Measurements from ENCODE around the gene TAOK3.

Gene TAOK3

DNA sequence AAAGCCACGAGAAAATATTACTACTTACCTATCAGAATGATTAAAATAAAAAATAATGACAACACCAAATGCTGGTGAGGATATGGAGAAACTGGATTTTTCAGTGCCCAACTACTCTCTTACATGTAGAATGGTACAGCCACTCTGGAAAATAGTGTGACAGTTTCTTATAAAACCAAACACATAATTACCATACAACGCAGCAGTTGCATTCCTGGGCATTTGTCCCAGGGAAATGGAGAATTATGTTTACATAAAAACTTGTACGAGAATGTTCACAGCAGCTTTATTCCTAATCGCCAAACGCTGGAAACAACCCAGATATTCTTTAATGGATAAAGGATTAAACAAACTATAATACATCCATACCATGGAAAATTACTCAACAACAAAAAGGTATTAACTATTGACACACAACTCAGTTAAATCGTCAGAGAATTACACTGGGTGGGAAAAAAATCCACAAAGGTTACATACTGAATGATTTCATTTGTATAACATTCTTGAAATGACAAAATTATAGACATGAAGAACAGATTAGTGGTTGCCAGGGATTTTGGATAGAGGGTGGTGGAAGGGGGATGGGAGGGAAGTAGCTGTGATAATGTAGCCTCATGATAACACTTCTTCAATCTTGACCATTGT lies 35.4 kb downstream of the TAOK3 start:
- DNase-seq (ENCODE audit: low read depth, low spot score): peak; percentile 24

DNA sequence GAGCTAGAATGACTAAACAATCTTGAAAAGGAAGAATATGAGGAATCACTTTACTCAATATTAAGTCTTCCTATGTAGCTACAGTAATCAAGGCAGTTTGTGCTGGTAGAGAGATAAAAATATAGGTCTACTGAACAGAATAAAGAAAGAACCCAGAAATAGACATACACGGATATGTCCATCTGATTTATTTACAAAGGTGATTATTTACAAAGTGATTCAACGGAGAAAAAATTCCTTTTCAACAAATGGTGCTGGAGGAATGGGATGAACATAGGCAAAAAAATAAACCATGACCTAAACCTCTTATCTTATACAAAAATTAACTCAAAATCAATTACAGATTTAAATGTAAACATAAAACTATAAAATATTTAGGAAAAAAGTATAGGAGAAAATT lies 36.6 kb downstream of the TAOK3 start:
- no peak for DNase-seq (ENCODE audit: low read depth, low spot score)

DNA sequence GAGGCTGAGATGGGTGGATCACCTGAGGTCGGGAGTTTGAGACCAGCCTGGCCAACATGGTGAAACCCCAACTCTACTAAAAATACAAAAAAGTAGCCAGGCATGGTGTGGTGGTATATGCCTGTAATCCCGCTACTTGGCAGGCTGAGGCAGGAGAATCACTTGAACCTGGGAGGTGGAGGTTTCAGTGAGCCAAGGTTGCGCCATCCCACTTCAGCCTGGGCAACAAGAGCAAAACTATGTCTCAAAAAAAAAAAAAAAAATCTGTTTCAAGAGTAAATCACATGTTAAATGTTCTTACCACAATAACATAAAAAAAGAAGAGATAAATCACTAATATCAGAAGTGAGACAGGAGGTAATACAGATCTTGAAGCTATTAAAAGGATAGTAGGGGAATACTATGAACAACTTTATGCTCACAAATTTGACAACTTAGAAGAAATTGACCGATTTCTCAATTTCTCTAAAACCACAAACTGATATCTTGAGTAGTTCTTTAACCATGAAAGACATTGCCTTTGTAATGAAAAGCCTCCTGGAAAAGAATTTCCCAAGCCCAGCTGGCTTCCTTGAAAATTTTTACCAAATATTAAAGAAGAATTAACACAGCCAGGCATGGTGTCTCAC lies 37.7 kb downstream of the TAOK3 start:
- DNase-seq (ENCODE audit: low read depth, low spot score): no peak

DNA sequence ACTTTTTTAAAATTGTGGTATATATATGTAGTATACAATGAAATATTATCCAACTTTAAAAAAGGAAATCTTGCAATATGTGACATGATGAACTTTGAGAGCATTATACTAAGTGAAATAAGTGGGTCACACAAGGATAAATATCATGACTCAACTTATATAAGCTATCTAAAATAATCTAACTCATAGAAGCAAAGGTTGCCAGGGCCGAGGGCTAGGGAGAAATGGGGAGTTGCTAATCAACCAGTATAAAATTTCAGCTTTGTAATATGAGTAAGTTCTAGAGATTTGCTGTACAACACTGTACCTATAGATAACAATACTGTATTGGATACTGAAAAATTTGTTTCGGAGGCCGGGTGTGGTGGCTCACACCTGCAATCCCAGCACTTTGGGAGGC lies 38.5 kb downstream of the TAOK3 start:
- DNase-seq (ENCODE audit: low read depth, low spot score): no peak

DNA sequence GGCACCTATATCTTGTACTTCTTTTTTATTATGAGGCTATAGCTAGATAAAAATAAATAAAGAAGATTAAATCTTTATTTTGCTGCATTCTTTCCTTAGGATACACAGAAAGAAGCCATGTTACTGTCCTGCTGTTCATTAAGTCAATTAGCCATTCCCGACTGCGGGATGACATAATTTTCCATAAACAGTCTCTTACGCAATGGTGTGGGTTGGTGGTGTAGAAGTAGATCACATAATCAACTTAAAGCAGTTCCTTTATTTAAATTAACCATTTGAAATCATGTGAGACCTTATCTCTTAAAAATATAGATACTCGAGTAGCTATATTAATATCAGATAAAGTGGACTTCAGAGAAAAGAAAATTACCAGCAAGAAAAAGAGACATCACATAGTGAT lies 40.2 kb downstream of the TAOK3 start:
- DNase-seq (ENCODE audit: low read depth, low spot score): no peak

DNA sequence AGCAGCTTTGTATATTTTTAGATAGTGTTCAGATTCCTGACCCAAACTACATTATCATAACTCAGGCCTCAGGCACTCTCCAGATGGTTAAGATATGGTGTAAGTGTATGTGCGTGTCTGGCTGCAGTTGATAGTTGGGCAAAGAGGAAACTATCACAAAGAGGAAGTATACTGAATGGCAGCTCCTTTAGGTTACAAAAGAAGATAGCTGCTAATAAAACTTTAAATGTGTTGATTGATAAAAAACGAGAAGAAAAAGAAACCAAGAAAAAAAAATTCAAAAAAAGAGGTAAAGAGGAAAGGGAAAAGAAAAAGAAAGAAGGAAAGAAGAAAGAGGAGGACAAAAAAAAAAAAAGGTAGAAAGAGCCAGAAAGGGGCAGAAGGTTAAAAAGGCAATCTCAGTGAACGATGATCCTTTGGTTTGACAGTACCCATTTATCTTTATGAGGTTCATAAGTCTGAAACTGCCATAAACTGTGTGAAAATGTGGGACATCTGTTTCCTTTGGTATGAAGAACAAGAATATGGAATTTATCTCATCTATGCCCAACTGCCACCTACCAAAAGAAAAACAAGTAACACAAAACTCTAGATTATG lies 42.2 kb downstream of the TAOK3 start:
- DNase-seq (ENCODE audit: low read depth, low spot score): no peak

DNA sequence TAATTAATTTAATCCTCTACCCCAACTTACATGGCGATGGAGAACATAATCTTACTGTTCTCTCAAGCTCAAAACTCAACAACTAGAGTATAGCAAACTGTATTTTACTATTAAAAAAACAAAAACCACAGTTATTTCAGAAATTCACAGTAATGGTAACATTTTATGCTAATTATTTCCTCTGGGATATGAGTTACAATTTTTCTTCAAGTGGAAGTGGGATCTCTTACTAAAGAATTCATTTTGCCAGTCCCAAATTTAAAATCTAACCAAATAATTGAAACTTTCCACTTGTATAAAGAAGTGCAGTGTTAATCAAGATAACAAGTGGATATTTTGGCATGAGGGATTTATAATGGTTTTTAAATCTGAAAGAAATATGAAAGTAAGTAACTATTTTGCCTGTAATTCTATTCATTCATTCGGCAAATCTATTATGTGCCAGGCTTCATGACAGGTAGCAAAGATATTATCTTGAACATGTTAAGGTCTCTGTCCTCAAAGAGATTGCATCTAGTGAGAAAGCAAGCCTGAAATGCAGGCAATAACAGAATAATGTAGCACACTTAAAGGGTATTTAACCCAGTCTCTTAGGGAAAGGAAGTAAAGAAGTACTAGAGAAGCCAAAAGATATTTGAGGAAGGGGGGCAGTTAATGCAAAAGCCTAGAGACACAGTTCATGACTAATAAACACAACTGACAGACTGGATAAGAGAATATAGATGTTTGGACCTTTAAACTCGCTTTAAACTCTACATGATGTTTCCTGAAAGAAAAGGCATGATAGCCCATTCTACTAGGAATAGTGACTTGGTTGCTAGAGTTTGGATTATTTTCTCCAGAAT lies 44.0 kb downstream of the TAOK3 start:
- no peak for DNase-seq (ENCODE audit: low read depth, low spot score)

DNA sequence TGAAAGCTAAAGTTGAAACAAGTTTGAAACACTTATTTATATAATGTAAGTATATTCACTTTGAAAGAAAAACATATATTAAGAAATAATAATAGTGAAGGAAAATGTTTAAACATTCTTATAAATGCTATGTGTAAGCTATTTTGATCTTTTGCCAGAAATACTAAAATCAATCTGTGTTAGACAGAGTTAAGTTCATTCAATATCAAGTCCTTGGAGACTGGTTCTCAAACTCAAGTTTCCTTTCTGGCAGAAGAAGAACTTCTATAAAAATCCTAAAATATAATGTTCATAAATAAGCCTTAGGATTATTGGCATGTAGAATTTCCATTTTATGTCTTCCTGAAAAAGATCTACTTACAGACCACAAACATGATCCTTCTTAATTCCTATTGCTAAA lies 45.3 kb downstream of the TAOK3 start:
- no peak for DNase-seq (ENCODE audit: low read depth, low spot score)

DNA sequence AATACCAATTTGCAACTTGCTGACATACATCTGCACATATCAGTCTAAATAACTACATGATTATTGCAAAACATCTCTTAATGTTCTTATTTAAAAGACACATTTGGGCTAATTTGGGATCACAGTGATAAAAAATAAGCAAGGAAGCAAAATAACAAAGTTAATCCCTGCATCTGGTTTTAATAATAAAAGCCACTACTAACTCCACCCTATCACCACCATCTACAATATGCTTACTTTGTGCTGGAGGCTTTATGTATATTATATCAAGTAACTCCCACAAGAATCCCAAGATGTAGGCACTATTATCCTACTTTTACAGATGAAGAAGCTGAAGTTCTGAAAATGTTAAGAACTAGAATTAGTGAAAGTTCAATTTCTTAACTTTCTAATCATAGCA lies 45.7 kb downstream of the TAOK3 start:
- no peak for DNase-seq (ENCODE audit: low read depth, low spot score)

DNA sequence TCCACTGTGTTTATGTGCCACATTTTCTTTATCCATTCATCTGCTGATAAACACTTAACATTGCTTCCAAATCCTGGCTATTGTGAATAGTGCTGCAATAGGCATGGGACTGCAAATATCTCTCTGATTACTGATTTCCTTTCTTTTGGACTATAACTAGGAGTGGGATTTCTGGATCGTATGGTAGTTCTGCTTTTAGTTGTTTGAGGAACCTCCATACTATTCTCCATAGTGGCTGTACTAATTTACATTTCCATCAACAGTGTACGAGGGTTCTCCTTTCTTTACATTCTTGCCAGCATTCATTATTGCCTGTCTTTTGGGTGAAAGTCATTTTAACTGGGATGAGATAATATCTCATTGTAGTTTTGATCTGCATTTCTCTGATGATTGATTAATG lies 47.6 kb downstream of the TAOK3 start:
- no peak for DNase-seq (ENCODE audit: low read depth, low spot score)

DNA sequence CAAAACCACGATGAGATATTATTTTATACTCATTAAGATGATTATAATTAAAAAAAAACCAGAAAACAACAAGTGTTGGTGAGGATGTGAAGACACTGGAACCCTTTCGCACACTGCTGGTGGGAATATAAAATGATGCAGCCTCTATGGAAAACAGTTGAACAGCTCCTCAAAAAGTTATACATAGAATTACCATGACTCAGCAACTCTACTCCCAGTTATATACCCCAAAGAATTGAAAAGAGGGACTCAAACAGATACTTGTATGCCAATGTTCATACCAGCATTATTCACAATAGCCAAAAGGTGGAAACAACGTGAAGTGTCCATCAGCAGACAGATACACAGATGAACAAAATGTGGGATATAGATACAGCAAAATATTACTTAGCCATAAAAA lies 53.1 kb downstream of the TAOK3 start:
- no peak for DNase-seq (ENCODE audit: low read depth, low spot score)

DNA sequence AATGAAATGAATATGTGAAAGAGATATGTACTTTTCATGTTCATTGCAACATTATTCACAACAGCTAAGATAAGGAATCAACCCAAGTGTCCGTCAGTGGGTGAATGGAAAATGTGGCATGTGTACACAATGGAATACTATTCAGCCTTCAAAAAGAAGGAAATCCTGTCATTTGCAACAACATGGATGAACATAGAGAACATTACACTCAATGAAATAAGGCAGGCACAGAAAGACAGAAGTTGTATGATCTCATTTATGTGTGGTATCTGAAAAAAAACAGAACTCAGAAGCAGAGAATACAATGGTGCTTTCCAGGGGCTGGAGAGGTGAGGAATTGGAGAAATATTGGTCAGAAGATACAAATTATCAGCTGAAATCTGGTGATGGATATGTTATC lies 54.0 kb downstream of the TAOK3 start:
- no peak for DNase-seq (ENCODE audit: low read depth, low spot score)

DNA sequence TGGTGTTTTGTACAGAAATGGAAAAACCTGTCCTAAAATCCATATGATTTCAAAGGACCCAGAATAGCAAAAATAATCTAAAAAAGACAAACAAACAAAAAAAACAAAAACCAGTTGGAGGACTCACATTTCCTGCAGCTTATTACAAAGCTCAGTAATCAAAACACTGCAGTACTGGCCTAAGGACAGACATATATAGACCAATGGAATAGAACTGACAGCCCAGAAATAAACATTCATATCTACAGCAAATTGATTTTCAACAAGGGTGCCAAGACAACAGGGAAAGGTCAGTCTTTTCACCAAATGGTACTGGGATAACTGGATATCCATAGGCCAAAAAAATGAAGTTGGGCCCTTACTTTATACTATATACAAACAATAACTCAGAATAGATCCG lies 55.0 kb downstream of the TAOK3 start:
- no peak for DNase-seq (ENCODE audit: low read depth, low spot score)

DNA sequence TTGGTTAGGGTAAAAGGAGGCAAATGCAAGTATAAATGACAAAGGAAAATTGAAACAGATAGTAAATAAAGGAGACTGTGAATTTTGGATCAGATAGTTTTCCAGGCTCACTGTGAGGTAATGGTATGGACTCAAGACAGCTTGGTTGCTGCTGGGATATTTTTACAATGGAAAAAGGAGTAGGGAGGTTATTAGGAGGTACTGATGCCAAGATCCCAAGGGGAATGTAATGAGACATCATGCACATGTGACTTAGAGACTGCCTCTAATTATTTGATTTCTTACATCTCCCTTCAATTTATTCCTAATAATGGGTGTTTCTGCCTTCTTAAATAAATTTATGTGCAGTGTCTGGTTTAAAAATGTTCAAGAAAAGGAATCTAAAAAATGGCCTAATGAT lies 56.9 kb downstream of the TAOK3 start:
- DNase-seq (ENCODE audit: low read depth, low spot score): no peak

DNA sequence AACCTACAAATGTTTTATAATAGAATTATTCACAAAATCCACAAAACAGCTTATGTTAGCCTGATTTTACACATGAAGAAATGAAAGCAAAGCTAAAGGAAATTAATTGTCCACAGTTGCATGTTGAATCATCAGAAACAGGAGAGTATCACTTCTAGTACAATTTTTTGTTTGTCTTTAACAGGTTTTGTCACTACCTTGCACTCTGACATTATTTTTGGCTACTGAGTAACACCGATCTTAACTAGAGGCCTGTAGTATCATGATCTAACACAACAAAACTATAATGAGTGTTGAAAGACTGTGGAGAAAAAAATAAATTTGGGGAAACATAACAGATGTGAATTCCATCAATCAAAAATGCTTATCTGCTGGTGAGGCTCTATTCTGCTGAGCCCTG lies 60.1 kb downstream of the TAOK3 start:
- no peak for DNase-seq (ENCODE audit: low read depth, low spot score)

DNA sequence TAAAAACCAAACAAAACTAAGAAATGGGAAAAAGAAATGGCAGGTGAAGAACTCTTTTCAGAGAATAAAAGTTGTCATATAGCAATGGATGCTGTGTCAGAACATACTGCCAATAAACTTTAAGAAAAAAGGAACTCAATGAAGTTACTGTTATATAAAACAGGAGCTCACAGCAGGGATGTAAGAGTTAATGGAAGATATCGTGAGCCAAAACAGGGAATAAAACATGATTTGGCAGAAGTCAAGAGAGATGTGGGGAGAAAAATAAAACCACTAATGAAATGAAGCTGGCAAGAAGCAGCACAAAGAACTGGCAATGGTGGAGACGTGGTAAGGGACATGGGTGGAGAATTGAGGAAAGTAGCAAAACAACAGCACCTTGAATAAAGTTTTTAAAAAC lies 61.0 kb downstream of the TAOK3 start:
- peak; percentile 55 for DNase-seq (ENCODE audit: low read depth, low spot score)

DNA sequence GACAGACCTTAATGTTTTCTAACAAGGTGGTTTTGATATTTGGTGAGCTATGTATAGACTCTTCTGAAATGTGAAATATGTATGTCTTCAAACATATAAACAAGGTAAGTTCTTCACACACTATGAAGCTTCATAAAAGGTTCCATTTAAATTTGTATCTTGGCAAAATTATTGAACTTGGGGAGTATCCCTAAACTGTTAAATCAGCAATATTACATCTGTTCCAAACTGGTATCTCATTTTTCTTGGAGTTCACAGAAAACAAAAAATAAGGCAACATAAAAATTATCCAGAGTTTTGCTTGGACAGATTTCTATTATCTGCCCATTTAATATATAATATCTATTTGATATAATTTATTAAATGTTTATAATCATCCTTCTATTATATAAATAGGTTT lies 62.4 kb downstream of the TAOK3 start:
- DNase-seq (ENCODE audit: low read depth, low spot score): no peak

DNA sequence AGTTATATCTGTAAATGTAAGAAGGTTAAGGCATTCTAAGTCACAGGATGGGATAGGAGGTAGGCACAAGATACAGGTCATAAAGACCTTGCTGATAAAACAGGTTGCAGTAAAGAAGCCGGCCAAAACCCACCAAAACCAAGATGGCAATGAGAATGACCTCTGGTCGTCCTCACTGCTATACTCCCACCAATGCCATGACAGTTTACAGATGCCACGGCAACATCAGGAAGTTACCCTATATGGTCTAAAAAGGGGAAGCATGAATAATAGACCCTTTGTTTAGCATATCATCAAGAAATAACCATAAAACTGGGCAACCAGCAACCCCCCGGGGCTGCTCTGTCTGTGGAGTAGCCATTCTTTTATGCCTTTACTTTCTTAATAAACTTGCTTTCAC lies 64.7 kb downstream of the TAOK3 start:
- DNase-seq (ENCODE audit: low read depth, low spot score): peak; percentile 47

DNA sequence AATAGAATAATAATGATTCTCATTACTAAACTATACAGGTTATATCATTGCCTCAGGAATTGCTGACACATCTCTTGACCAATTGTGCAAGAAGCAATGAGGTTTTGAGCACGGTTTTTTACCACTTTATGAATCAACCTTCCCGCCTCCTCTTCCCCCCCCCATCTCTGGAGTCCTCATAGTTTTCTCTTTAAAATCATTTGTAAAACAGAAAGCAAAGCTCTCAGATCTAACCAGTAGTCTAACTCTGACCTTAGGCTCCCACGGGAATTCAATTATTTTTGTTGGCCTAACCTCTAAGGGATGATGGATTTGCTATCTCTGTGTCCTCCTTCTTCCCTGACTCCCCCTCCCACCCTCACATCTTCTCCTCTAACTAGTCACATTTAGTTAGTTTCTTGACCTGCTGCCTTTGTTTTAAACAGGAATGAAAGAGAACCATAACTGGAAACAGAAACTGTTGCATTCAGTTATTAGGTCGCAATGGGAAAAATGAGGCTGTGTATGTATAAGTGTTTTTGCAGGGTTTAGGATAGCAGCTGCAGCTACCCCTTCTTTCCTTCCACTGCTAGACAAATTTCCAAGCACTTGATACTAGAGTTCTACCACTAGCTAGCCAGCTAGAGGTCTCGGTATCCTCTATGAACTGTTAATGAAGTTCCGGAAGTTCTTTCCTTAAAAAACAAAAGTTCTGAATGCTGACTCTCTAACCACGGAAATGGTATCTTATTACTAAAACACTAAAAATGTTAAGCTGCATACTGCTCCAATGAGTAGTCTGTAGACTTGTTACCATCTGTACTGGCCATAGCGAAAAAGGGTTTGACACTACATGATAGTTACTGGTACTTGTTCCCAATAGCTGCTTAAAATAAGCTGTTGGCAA lies 65.4 kb downstream of the TAOK3 start:
- DNase-seq (ENCODE audit: low read depth, low spot score): peak; percentile 81

DNA sequence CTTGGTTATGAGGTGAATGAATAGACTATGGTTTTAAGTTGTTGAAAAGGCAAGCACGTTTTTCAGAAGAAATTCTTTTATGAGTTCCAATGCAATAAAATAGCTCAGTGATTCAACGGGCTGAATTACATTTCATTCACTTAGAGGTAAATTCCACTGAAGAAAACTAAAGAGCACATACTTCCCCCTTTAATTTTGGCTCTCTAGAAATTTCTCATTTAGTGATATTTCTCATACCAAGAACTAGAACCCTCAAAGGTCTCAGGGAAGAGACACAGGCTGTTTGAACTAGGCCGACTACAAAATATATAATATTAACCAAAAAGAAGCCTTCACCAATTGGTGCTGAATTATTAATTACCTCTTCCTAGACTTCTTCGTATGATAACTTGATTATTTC lies 68.6 kb downstream of the TAOK3 start:
- no peak for DNase-seq (ENCODE audit: low read depth, low spot score)

DNA sequence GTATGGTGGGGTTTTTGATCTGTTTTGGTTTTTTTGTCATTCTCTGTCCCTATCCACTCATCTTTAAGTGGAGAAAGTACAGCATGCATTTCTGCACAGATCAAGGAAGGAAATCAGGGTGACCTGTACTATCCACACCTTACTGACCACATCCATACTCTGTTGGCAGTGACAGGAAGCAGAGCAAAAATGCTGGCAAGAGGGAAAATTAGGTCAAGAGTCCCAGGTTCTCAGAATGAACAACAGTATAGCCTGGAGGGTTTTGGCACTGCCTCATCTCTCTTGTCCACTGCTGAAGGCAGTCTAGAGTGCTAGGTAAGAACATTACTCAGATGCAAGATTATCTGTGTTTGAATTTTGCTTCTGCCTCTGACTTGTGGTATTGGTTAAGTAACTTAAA lies 70.7 kb downstream of the TAOK3 start:
- peak; percentile 10 for DNase-seq (ENCODE audit: low read depth, low spot score)
